ENCODE data around the gene DYNC1LI1. TPM values are rescaled to one million over a fixed set of nuclear protein-coding genes. Genes with fewer than 3 reads are reported as not detected.

The DYNC1LI1 gene
- total and polyA plus RNA-seq, 2 experiments from 2014 or later, result 45.1 to 48.0 TPM

DNA sequence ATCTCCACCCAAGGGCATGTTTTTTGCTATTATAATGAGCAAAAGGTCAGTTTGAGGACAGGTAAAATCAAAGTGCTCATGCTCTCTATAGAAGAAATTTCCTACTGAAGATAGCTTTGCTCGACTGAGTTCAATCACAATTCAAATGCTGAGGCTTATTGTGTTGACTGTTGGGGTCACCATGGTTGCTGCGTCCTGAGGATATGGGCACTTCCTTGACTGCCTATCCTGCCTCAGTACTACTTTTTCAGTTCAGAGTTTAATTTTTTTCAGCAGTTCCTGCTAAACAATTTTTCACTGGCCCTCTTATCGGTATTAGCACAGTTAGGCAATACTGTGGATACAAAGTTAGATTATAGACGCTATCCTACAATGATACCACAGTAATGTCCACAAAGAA is 64.2 kb downstream of the DYNC1LI1 start:
- no peaks in the 10 kb centered on the region for H3K36me3 ChIP-seq (ENCODE audit: insufficient read depth)
- H4K20me1 ChIP-seq (replicated peaks; ENCODE audit: insufficient read depth), result no peaks in the 10 kb centered on the region
- no peaks in the 10 kb centered on the region for H3K27me3 Mint-ChIP-seq (ENCODE audit: insufficient read depth, low read depth, poor library complexity)
- no peak overlapping the region for H3K27ac ChIP-seq (ENCODE audit: low read depth)
- no peak for ATAC-seq
- TF ChIP-seq POLR2AphosphoS5 (IDR thresholded peaks at IDR 0.05; ENCODE audit: low read depth), result no peak
- no peak for TF ChIP-seq ZNF114 (CRISPR knock-in tag; IDR thresholded peaks at IDR 0.05)
- no peak for TF ChIP-seq CREB1 (CRISPR knock-in tag; IDR thresholded peaks at IDR 0.05; ENCODE audit: low read depth)
- no peak for TF ChIP-seq STAT1 (IDR thresholded peaks at IDR 0.05; ENCODE audit: unreplicated experiment)
- TF ChIP-seq ETS1 (IDR thresholded peaks at IDR 0.05), result no peak
- no peak for TF ChIP-seq ZNF331 (CRISPR knock-in tag; IDR thresholded peaks at IDR 0.05; ENCODE audit: low read depth)
- TF ChIP-seq NANOG (IDR thresholded peaks at IDR 0.05; ENCODE audit: borderline replicate concordance), result no peak
- TF ChIP-seq, protein P1, sequence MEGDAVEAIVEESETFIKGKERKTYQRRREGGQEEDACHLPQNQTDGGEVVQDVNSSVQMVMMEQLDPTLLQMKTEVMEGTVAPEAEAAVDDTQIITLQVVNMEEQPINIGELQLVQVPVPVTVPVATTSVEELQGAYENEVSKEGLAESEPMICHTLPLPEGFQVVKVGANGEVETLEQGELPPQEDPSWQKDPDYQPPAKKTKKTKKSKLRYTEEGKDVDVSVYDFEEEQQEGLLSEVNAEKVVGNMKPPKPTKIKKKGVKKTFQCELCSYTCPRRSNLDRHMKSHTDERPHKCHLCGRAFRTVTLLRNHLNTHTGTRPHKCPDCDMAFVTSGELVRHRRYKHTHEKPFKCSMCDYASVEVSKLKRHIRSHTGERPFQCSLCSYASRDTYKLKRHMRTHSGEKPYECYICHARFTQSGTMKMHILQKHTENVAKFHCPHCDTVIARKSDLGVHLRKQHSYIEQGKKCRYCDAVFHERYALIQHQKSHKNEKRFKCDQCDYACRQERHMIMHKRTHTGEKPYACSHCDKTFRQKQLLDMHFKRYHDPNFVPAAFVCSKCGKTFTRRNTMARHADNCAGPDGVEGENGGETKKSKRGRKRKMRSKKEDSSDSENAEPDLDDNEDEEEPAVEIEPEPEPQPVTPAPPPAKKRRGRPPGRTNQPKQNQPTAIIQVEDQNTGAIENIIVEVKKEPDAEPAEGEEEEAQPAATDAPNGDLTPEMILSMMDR (conservative IDR thresholded peaks at IDR 0.05; ENCODE audit: low read depth in 2 of 2), result no peak
- TF ChIP-seq EZH2phosphoT487 (IDR thresholded peaks at IDR 0.05; ENCODE audit: unreplicated experiment), result no peak
- no peak for TF ChIP-seq JUNB (IDR thresholded peaks at IDR 0.05; ENCODE audit: unreplicated experiment)
- TF ChIP-seq EZH2 (IDR thresholded peaks at IDR 0.05; ENCODE audit: low read depth, unreplicated experiment), result no peak
- TF ChIP-seq, protein P2, sequence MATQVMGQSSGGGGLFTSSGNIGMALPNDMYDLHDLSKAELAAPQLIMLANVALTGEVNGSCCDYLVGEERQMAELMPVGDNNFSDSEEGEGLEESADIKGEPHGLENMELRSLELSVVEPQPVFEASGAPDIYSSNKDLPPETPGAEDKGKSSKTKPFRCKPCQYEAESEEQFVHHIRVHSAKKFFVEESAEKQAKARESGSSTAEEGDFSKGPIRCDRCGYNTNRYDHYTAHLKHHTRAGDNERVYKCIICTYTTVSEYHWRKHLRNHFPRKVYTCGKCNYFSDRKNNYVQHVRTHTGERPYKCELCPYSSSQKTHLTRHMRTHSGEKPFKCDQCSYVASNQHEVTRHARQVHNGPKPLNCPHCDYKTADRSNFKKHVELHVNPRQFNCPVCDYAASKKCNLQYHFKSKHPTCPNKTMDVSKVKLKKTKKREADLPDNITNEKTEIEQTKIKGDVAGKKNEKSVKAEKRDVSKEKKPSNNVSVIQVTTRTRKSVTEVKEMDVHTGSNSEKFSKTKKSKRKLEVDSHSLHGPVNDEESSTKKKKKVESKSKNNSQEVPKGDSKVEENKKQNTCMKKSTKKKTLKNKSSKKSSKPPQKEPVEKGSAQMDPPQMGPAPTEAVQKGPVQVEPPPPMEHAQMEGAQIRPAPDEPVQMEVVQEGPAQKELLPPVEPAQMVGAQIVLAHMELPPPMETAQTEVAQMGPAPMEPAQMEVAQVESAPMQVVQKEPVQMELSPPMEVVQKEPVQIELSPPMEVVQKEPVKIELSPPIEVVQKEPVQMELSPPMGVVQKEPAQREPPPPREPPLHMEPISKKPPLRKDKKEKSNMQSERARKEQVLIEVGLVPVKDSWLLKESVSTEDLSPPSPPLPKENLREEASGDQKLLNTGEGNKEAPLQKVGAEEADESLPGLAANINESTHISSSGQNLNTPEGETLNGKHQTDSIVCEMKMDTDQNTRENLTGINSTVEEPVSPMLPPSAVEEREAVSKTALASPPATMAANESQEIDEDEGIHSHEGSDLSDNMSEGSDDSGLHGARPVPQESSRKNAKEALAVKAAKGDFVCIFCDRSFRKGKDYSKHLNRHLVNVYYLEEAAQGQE (IDR thresholded peaks at IDR 0.05; ENCODE audit: unreplicated experiment), result no peak
- no peak for TF ChIP-seq ZNF462 (CRISPR knock-in tag; IDR thresholded peaks at IDR 0.05)
- H3K4me1 ChIP-seq (ENCODE audit: insufficient read depth), result peaks cover 19% of the 10 kb centered on the region
- H2AFZ ChIP-seq, result no peak overlapping the region
- H3K4me3 Mint-ChIP-seq, result no peak overlapping the region
- no peaks in the 10 kb centered on the region for H3K9me2 ChIP-seq (ENCODE audit: insufficient read depth)
- H3K4me3 ChIP-seq, result no peak overlapping the region
- H3K79me2 ChIP-seq (replicated peaks; ENCODE audit: insufficient read depth), result peaks cover 7% of the 10 kb centered on the region
- H3F3A ChIP-seq (replicated peaks; ENCODE audit: low read depth), result peaks cover 7% of the 10 kb centered on the region; the same call in 1 of the 2 replicates
- no peak for DNase-seq (ENCODE audit: low spot score)
- no peaks in the 10 kb centered on the region for H3K36me3 Mint-ChIP-seq (ENCODE audit: low read depth)
- H3K4me1 Mint-ChIP-seq, result peaks cover 14% of the 10 kb centered on the region
- no peak overlapping the region for H3K4me2 ChIP-seq
- H3K27ac Mint-ChIP-seq, result no peak overlapping the region
- H3K27me3 ChIP-seq (ENCODE audit: insufficient read depth), result no peaks in the 10 kb centered on the region
- no peaks in the 10 kb centered on the region for H3K9me3 Mint-ChIP-seq

Data from GM23338 (cell line).